GM18507 (cell line): ENCODE measurements around the gene CAPN11.

Experiments used
- DNase-seq: peaks from one replicate; pipeline ENCODE4 v3.0.0; 2011; ENCODE audit warnings: low read depth; ENCODE audit not compliant: insufficient read length; ENCODE audit errors: extremely low spot score
- FAIRE-seq: peaks from 2 replicates; lab custom pipeline; 2011; peaks lifted over from hg19 to GRCh38; lab: Jason Lieb, UNC

The CAPN11 gene

GRCh38 chr6:44158770-44159228 is at the start of gene CAPN11:
Gene CAPN11 (plus strand): TSS chr6:44158820. CDS start chr6:44158849, 29 bp downstream.
- FAIRE-seq (no peak), DNase-seq (no peak)

- FAIRE-seq = no peak
- no peak for DNase-seq
Measured at GRCh38 chr6:44109212-44109611, 49.4 kb upstream of the CAPN11 start.

GRCh38 chr6:44110005-44110676 is 48.5 kb upstream of the CAPN11 start:
- DNase-seq (no peak), FAIRE-seq (no peak)

- FAIRE-seq = no peak
Measured at GRCh38 chr6:44110966-44111365, 47.7 kb upstream of the CAPN11 start.

GRCh38 chr6:44111434-44112417 is 46.9 kb upstream of the CAPN11 start:
- FAIRE-seq = no peak
- no peak for DNase-seq

More at GRCh38 chr6:44110966-44111365, 47.7 kb upstream of the CAPN11 start:
- no peak for DNase-seq

- no peak for FAIRE-seq
- DNase-seq = no peak
Measured at GRCh38 chr6:44113414-44113813, 45.2 kb upstream of the CAPN11 start.

- FAIRE-seq = no peak
Measured at GRCh38 chr6:44115866-44116265, 42.8 kb upstream of the CAPN11 start.

GRCh38 chr6:44116641-44117382 is 41.8 kb upstream of the CAPN11 start:
- DNase-seq = no peak
- FAIRE-seq = no peak

More at GRCh38 chr6:44115866-44116265, 42.8 kb upstream of the CAPN11 start:
- no peak for DNase-seq

GRCh38 chr6:44117397-44118128 is 41.1 kb upstream of the CAPN11 start:
- DNase-seq (no peak), FAIRE-seq (no peak)

- DNase-seq (no peak), FAIRE-seq (no peak)
Measured at GRCh38 chr6:44119704-44120262, 38.8 kb upstream of the CAPN11 start.

- DNase-seq (no peak), FAIRE-seq (no peak)
Measured at GRCh38 chr6:44120692-44121443, 37.8 kb upstream of the CAPN11 start.

- peak; percentile 42 for FAIRE-seq
- DNase-seq = no peak
Measured at GRCh38 chr6:44122801-44123200, 35.8 kb upstream of the CAPN11 start.

GRCh38 chr6:44123544-44123943 is 35.1 kb upstream of the CAPN11 start:
- FAIRE-seq (no peak), DNase-seq (no peak)

GRCh38 chr6:44126320-44127149 is 32.1 kb upstream of the CAPN11 start:
- FAIRE-seq = peak; percentile 74
- DNase-seq = peak; percentile 40

- FAIRE-seq = no peak
- DNase-seq = peak; percentile 98
Measured at GRCh38 chr6:44127186-44128019, 31.2 kb upstream of the CAPN11 start, which contains the start of the genes MRPL14 and TMEM63B. Gene MRPL14 (minus strand): TSS chr6:44127452. CDS start chr6:44116611, 10,841 bp downstream. Gene TMEM63B (plus strand): TSS chr6:44127554. CDS start chr6:44134585, 7,031 bp downstream.
